Body of pancreas (tissue), 4 donors: ENCODE measurements around the gene EIF2B5. TPM values are rescaled to one million over a fixed set of nuclear protein-coding genes. Genes with fewer than 3 reads are reported as not detected.

ENCODE experiments used
- ATAC-seq: fragments of 150-250 bp; one replicate; pipeline ENCODE4 v1.9.1; 2016
- DNase-seq, 4 donors: peaks; one replicate each; pipeline ENCODE4 v3.0.0-alpha.2; 2019
- H3K27ac ChIP-seq, 4 donors: fragments of 200-600 bp; sonication (generic); 1 replicate in 3 of 4; 2 replicates in 1 of 4; pipeline versions ENCODE4 v1.5.1 to v1.6.1; 2016 to 2019; ENCODE audit warnings: mild to moderate bottlenecking in 1 of 4, mixed read lengths in 1 of 4, moderate library complexity in 1 of 4
- H3K27me3 ChIP-seq, 2 donors: fragments of 200-600 bp; sonication (generic); one replicate each; pipeline ENCODE4 v1.6.0; 2016; ENCODE audit warnings: mild to moderate bottlenecking in 1 of 2
- H3K36me3 ChIP-seq, 2 donors: fragments of 200-600 bp; sonication (generic); replicated peaks in 1 of 2; 2 replicates each; pipeline ENCODE4 v1.5.1; 2016; ENCODE audit warnings: low read depth in 2 of 2; ENCODE audit not compliant: insufficient read depth in 1 of 2
- H3K4me1 ChIP-seq: fragments of 200-600 bp; sonication (generic); one replicate; pipeline ENCODE4 v1.6.0; 2016
- H3K4me3 ChIP-seq, 2 donors: fragments of 200-600 bp; sonication (generic); 1 replicate in 1 of 2; 2 replicates in 1 of 2; pipeline ENCODE4 v1.5.1; 2016 to 2019
- H3K9me3 ChIP-seq, 3 donors: fragments of 200-600 bp; sonication (generic); 1 replicate in 2 of 3; 2 replicates in 1 of 3; pipeline ENCODE4 v1.5.1; 2016
- CTCF ChIP-seq, 7 experiments: fragments of 450-650 bp in 4 of 7; fragments of 200-600 bp in 3 of 7; sonication (generic) in 3 of 7; IDR thresholded peaks; one replicate each; pipeline ENCODE4 v1.5.1; 2016 to 2019; ENCODE audit warnings: antibody characterized with exemption in 7 of 7
- POLR2A ChIP-seq, 3 donors: fragments of 450-650 bp; IDR thresholded peaks; one replicate each; pipeline ENCODE4 v1.6.1; 2016; ENCODE audit warnings: antibody characterized with exemption in 3 of 3, mild to moderate bottlenecking in 2 of 3
- WGBS, 2 donors: methylation state at CpG; one replicate each; pipeline ENCODE4 v1.1.5; 2017; 5-methylcytosine and 5-hydroxymethylcytosine counted together
- intact Hi-C: fragments of 100-400 bp; cut with DNase I; formaldehyde crosslinking; loops from one replicate; pipeline ENCODE4 v1.15.1; 2023
- total RNA-seq, 2 donors: library from RNA; depleted of rRNA; stranded (reverse); fragments of >200 nt; gene quantifications; one replicate each; pipeline ENCODE4 v1.1.0, GENCODE V29; 2016

The EIF2B5 gene
- total RNA-seq, 2 donors from 2014 or later, result 9.9 to 21.8 TPM

- WGBS, 2 donors, result 1 to 20% methylated on average over 2 to 71 of the region's 84 CpGs
- H3K4me3 ChIP-seq, result peak within 1 kb of the TSS; percentile 85 to 88
- ATAC-seq, result peak; percentile 94
- intact Hi-C loops, result no loop called here
- peak in 2 of 3 donors; percentile 28 to 33 for TF ChIP-seq POLR2A (IDR thresholded peaks at IDR 0.05)
- TF ChIP-seq CTCF (IDR thresholded peaks at IDR 0.05), result no peak
- DNase-seq, result peak; percentile 73 to 81 (median 75)
- peak within 1 kb of the TSS; percentile 76 to 91 (median 80) for H3K27ac ChIP-seq
- peaks cover 38% of the 10 kb centered on the region for H3K4me1 ChIP-seq
- no peaks in the 10 kb centered on the region for H3K9me3 ChIP-seq
- no peaks in the 10 kb centered on the region for H3K27me3 ChIP-seq
- H3K36me3 ChIP-seq, result no peaks in the 10 kb centered on the region
These were observed 19.9 kb downstream of the EIF2B5 start, which contains the start of gene DVL3 for GRCh38 chr3:184154885-184155643. TSS of gene DVL3 (plus strand) at chr3:184155377. CDS start at chr3:184155636, 259 bp downstream.

- H3K27me3 ChIP-seq, result no peaks in the 10 kb centered on the region
- peak overlapping the region; percentile 85 to 88 for H3K4me3 ChIP-seq
- no peaks in the 10 kb centered on the region for H3K9me3 ChIP-seq
- TF ChIP-seq CTCF (IDR thresholded peaks at IDR 0.05) (no peak), POLR2A (IDR thresholded peaks at IDR 0.05) (no peak)
- intact Hi-C loops, result no loop called here
- peaks cover 46% of the 10 kb centered on the region for H3K4me1 ChIP-seq
- ATAC-seq (peak; percentile 27), DNase-seq (peak in 3 of 4 donors; percentile 35 to 43 (median 36))
- peak overlapping the region; percentile 76 to 91 (median 80) for H3K27ac ChIP-seq
- no peaks in the 10 kb centered on the region for H3K36me3 ChIP-seq
- 0% methylated on average over 10 to 47 of the region's 47 CpGs for WGBS, 2 donors
These were observed 20.7 kb downstream of the EIF2B5 start for GRCh38 chr3:184155644-184156521.

- intact Hi-C loops, result no loop called here
- DNase-seq (peak; percentile 38 to 54 (median 48)), ATAC-seq (peak; percentile 33)
- no peak for TF ChIP-seq POLR2A (IDR thresholded peaks at IDR 0.05)
- Histone ChIP-seq H3K27ac (peak overlapping the region; percentile 40 to 91 (median 76)), H3K4me3 (peak overlapping the region; percentile 85 to 88), H3K9me3 (no peaks in the 10 kb centered on the region), H3K27me3 (no peaks in the 10 kb centered on the region), H3K4me1 (peaks cover 48% of the 10 kb centered on the region), H3K36me3 (no peaks in the 10 kb centered on the region)
- 0 to 4% methylated on average over 5 to 6 of the region's 6 CpGs for WGBS, 2 donors
These were observed 21.4 kb downstream of the EIF2B5 start for GRCh38 chr3:184156522-184156955.

- no peak for TF ChIP-seq POLR2A (IDR thresholded peaks at IDR 0.05)
- TF ChIP-seq CTCF (IDR thresholded peaks at IDR 0.05), result no peak
- H3K27ac ChIP-seq, result peak overlapping the region in 3 of 4 donors; percentile 76 to 91 (median 77)
- peaks cover 48% of the 10 kb centered on the region for H3K4me1 ChIP-seq
- H3K27me3 ChIP-seq, result no peaks in the 10 kb centered on the region
- H3K36me3 ChIP-seq, result no peaks in the 10 kb centered on the region
- DNase-seq (no peak), ATAC-seq (no peak)
- H3K9me3 ChIP-seq, result no peaks in the 10 kb centered on the region
- intact Hi-C loops, result no loop called here
- H3K4me3 ChIP-seq, result peak overlapping the region in 1 of 2 donors; percentile 85
These were observed 22.0 kb downstream of the EIF2B5 start for GRCh38 chr3:184157206-184157605.

GRCh38 chr3:184158404-184158803 lies 23.2 kb downstream of the EIF2B5 start:
- intact Hi-C loops, result no loop called here
- no peak overlapping the region for H3K4me3 ChIP-seq
- ATAC-seq (no peak), DNase-seq (no peak)
- WGBS, 2 donors, result 71 to 80% methylated on average over 4 of the region's 4 CpGs
- no peak for TF ChIP-seq CTCF (IDR thresholded peaks at IDR 0.05)
- TF ChIP-seq POLR2A (IDR thresholded peaks at IDR 0.05), result no peak
- H3K4me1 ChIP-seq, result peaks cover 48% of the 10 kb centered on the region
- no peaks in the 10 kb centered on the region for H3K9me3 ChIP-seq
- H3K36me3 ChIP-seq, result peaks cover 0 to under 1% of the 10 kb centered on the region in 2 donors
- no peaks in the 10 kb centered on the region for H3K27me3 ChIP-seq
- no peak overlapping the region for H3K27ac ChIP-seq
